Epithelial cell of proximal tubule (primary cell): Measurements from ENCODE around the gene TMEM121B. TPM values are rescaled to one million over a fixed set of nuclear protein-coding genes. Genes with fewer than 3 reads are reported as not detected.

Experiments
- DNase-seq: peaks from one replicate; pipeline ENCODE4 v3.0.0-alpha.2; 2011; ENCODE audit warnings: low read depth
- H3K4me3 ChIP-seq: 2 replicates; pipeline ENCODE4 v1.5.1; 2011; ENCODE audit warnings: low read depth, mild to moderate bottlenecking, low read length
- total RNA-seq: library from RNA; depleted of rRNA; stranded (reverse); fragments of >200 nt; gene quantifications from 2 replicates; pipeline ENCODE4 v1.2.3, GENCODE V29; 2015
- TF ChIP-seq, protein P1 (sequence below): conservative IDR thresholded peaks from 2 replicates; pipeline ENCODE4 v1.5.1; 2012; ENCODE audit warnings: low read depth, mild to moderate bottlenecking, low read length

TMEM121B gene
- total RNA-seq, 1 donor from 2014 or later = 0.06 TPM

DNA sequence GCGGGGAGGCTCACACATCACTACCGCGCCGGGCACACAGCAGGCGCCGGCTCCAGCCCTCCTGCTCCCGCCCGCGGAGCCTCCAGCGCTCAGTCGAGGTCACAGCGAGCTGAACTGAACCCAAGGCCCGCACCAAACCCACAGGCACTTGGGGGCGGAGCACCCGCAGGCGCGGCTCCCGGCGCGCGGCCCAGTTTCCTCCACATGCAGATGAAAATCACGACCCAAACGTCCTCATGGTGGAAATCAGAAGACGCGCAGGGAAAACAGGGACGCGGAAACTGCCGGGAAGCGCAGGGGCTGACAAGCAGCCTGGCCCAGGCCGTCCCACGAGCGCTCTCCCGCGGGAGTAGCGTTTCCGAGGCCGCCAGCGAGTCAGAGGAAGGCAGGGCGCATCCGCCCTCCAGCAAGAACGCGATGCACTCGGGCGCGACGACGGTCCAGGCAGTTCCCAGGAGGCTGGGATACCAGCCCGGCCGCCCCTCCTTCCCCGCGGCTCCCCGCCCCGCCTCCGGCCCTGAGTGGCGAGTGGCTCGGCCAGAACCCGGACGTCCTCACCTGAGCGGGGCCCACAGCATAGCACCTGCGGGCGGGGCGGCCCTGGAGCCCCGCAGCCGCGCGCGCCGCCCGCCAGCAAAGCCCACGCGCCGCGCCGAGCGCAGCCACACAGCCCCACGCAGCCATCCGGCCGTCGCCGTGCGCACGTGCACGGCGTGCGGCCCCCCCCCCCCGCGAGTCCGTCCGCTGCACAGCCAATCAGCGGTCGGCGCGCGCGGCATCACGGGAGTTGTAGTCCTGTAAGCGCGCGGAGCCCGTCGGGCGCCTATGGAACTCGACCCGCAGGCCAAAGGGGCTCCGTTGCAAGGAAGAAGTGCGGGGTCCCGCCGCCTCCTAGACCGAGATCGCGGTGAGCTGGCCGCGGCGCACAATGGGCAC, 37.7 kb upstream of the TMEM121B start, which contains the start of gene HDHD5:
Gene HDHD5 (minus strand): TSS at position 710 of the 936 bp plus-strand sequence. CDS start 26 bp downstream, at position 684.
- peak within 1 kb of the TSS; percentile 87 for H3K4me3 ChIP-seq
- TF ChIP-seq, protein P1, sequence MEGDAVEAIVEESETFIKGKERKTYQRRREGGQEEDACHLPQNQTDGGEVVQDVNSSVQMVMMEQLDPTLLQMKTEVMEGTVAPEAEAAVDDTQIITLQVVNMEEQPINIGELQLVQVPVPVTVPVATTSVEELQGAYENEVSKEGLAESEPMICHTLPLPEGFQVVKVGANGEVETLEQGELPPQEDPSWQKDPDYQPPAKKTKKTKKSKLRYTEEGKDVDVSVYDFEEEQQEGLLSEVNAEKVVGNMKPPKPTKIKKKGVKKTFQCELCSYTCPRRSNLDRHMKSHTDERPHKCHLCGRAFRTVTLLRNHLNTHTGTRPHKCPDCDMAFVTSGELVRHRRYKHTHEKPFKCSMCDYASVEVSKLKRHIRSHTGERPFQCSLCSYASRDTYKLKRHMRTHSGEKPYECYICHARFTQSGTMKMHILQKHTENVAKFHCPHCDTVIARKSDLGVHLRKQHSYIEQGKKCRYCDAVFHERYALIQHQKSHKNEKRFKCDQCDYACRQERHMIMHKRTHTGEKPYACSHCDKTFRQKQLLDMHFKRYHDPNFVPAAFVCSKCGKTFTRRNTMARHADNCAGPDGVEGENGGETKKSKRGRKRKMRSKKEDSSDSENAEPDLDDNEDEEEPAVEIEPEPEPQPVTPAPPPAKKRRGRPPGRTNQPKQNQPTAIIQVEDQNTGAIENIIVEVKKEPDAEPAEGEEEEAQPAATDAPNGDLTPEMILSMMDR = no peak
- peak; percentile 43 for DNase-seq

DNA sequence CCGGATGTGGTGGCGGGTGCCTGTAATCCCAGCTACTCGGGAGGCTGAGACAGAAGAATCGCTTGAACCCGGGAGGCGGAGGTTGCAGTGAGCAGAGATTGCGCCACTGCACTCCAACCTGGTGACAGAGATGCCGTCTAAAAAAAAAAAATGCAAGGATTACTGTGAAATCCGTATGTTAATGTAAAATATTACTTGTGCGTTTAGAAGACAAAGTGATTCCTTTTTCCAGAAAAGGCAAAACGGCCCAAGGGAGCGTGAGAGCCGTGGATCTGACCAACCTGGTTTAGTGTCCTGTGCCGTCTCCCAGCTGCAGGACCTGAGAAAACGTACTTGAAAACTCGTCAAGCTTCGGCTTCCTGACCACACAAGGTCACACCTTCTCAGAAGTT, 37.0 kb upstream of the TMEM121B start:
- TF ChIP-seq, protein P1 = no peak
- H3K4me3 ChIP-seq = peak overlapping the region; percentile 87
- DNase-seq = no peak

DNA sequence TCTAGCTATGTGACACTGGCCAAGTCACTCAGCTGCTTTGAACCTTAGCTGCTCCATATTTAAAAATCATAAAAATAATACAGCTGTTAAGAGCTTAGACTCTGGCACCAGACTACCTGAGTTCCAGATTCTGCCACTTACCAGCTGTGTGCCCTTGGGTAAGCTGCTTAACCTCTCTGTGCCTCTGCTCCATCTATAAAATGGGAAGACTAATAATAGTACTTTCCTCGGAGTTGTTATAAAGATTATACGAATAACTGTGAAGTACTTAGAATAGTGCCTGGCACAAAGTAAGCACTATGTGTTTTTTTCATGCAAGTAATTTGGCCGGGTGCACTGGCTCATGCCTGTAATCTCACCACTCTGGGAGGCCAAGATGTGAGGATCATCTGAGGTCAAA, 36.6 kb upstream of the TMEM121B start:
- no peak for DNase-seq
- H3K4me3 ChIP-seq = peak overlapping the region; percentile 87
- TF ChIP-seq, protein P1 = no peak

DNA sequence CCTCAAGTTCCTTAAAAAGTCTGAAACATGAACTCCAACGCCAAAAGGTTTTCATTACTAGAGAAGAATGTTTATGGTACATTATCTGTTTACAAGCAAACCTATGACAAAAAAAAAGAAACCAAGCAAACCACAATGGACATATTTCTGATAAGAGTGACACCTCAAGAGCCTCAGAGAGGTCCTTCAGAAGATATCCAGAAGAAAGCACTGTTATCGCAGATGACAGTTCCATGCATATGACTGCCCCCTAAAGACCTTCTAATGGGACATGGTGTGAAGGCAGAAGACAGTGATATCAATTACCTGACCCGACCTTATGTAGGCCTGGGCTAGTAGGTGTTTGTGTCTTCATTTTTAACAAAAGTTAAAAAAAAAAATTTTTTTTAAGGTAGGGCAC, 34.8 kb upstream of the TMEM121B start:
- no peak for DNase-seq
- TF ChIP-seq, protein P1 = no peak
- no peak overlapping the region for H3K4me3 ChIP-seq

DNA sequence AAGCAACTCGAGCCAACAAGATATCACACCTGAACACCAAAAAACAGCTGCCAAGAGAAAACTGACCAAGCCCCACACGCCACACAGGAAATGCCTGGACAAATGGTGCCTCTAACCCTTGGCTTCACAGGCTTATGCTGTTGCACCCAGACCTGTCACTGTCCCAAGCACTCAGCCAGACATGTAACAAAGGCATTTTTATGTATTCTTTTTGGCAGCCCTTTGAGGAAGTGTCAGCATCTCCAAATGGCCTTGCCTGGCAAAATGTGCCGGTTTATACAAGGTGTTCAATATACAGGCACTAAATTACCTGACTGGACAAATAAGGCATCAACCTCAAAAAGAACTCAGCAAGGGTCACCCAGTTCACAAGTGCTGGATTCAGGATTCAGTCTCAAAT, 31.8 kb upstream of the TMEM121B start:
- TF ChIP-seq, protein P1 = no peak
- DNase-seq = no peak
- no peak overlapping the region for H3K4me3 ChIP-seq

DNA sequence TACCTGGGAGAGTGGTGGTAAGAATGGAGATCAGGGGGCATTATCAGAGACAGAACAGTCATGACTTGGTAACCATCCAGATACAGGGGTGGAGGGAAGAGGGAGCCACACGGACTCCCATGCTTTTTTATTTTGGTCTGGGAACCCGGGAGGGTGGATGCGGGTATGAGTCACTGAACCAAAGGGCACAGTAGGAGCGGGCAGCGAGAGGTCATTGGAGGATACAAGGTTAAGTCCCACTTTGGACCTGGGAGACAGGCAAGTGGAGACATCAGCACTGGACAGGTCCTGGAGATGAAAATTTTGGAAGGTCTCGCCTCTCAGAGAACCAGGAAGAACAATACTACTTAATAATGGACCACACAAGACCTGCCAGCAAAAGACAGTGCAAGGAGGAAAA, 31.2 kb upstream of the TMEM121B start:
- TF ChIP-seq, protein P1 = no peak
- no peak overlapping the region for H3K4me3 ChIP-seq
- no peak for DNase-seq
